ENCODE results near the gene SLC5A12.

SLC5A12 gene

DNA sequence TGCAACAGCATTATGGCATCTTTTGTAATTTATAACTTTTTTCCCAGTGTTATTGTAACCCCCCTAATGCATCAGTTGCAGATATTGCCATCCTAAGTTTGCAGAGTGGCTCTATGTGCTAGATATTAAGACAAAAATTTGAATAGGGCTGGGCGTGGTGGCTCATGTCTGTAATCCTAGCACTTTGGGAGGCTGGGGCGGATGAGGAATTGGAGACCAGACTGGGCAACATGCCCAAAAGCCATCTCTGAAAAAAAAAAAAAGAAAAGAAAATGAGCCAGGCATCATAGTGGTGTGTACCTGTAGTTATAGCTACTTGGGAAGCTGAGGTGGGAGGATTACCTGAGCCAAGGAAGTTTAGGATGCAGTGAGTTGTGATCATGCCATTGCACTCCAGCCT, 99.7 kb downstream of the SLC5A12 start:
- TF ChIP-seq CTCF (IDR thresholded peaks at IDR 0.05; ENCODE audit: low read depth, low read length) = no peak
- DNase-seq (ENCODE audit: low read depth, low spot score) = no peak
- H3K4me3 ChIP-seq (ENCODE audit: low read depth, low read length) = no peak overlapping the region
- in situ Hi-C loops (cut with HindIII; ENCODE audit: low sequenced_read_pairs) = no loop called here

- DNase-seq (ENCODE audit: low read depth, low spot score) = peak; percentile 81
- no peak overlapping the region for H3K4me3 ChIP-seq (ENCODE audit: low read depth, low read length)
- in situ Hi-C loops (cut with HindIII; ENCODE audit: low sequenced_read_pairs) = no loop called here
- TF ChIP-seq CTCF (IDR thresholded peaks at IDR 0.05; ENCODE audit: low read depth, low read length) = no peak
Measured at GRCh38 chr11:26621132-26621531, 100.7 kb downstream of the SLC5A12 start.

DNA sequence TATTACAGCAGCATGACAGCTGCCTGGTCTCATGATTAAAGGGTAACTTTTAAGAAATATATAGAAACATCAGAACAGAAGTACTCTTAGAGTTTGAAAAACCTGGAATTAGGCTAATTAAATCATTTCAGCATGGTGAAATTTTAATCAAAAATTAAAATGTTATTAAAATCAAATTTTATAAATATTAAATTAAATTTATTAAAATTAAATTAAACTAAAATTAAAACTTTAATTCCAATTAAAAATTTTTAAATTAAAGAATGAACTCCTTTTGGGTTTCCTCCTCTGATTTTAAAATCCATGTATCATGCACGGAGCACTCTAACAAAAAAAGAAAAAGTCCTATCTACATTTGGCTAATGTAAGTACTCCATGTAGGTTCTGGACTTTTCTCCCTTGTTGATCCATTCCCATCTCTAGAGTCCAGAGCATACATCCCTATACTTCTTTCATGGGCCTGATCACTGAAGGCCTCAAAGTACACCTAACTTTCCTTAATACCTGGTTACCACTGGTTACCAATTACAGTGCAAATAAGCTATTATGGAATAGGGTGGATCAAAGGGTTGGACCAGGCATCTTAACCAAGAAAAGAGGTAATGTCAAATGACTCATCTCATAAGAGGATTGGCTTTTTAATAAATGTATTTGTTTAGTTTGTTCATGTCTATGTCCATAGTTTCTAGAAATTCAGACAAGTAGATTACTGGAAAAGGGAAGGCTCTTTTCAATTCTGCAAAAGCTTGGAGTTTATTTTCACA, 101.4 kb downstream of the SLC5A12 start:
- no peak for DNase-seq (ENCODE audit: low read depth, low spot score)
- in situ Hi-C loops (cut with HindIII; ENCODE audit: low sequenced_read_pairs) = no loop called here
- H3K4me3 ChIP-seq (ENCODE audit: low read depth, low read length) = no peak overlapping the region
- TF ChIP-seq CTCF (IDR thresholded peaks at IDR 0.05; ENCODE audit: low read depth, low read length) = no peak

GRCh38 chr11:26618441-26618840, 103.4 kb downstream of the SLC5A12 start:
- no peak for TF ChIP-seq CTCF (IDR thresholded peaks at IDR 0.05; ENCODE audit: low read depth, low read length)
- in situ Hi-C loops (cut with HindIII; ENCODE audit: low sequenced_read_pairs) = no loop called here
- DNase-seq (ENCODE audit: low read depth, low spot score) = no peak
- H3K4me3 ChIP-seq (ENCODE audit: low read depth, low read length) = no peak overlapping the region
